Muscle layer of colon (tissue), 2 donors: ENCODE data around the gene ZC3H12C.

Source experiments
- H3K27ac ChIP-seq: one replicate; pipeline ENCODE4 v1.7.0; 2013; ENCODE audit warnings: low read depth, mild to moderate bottlenecking, low read length, moderate library complexity
- H3K27me3 ChIP-seq, 2 donors: one replicate each; pipeline ENCODE4 v1.7.0; 2013; ENCODE audit warnings: low read length in 2 of 2, mild to moderate bottlenecking in 2 of 2; ENCODE audit not compliant: insufficient read depth in 2 of 2, control insufficient read depth in 1 of 2
- H3K36me3 ChIP-seq: one replicate; pipeline ENCODE4 v1.7.0; 2013; ENCODE audit warnings: mild to moderate bottlenecking, low read length; ENCODE audit not compliant: insufficient read depth
- H3K4me1 ChIP-seq: one replicate; pipeline ENCODE4 v1.7.0; 2013; ENCODE audit warnings: mild to moderate bottlenecking, low read length; ENCODE audit not compliant: insufficient read depth
- H3K4me3 ChIP-seq, 2 donors: one replicate each; pipeline ENCODE4 v1.7.0; 2013; ENCODE audit warnings: low read length in 2 of 2, low read depth in 1 of 2, mild to moderate bottlenecking in 1 of 2, moderate library complexity in 1 of 2
- H3K9ac ChIP-seq: one replicate; pipeline ENCODE4 v1.7.0; 2013; ENCODE audit warnings: low read length
- H3K9me3 ChIP-seq: one replicate; pipeline ENCODE4 v1.7.0; 2013; ENCODE audit warnings: mild to moderate bottlenecking, low read length
- donor health status: abdominal sarcoma.
- donor health status: Adenocarcinoma of cecum.

Gene ZC3H12C

GRCh38 chr11:110174645-110175310 lies 81.6 kb downstream of the ZC3H12C start:
- Histone ChIP-seq H3K4me3 (no peak overlapping the region), H3K27me3 (no peaks in the 10 kb centered on the region), H3K36me3 (no peaks in the 10 kb centered on the region), H3K4me1 (peaks cover 12% of the 10 kb centered on the region), H3K9me3 (no peaks in the 10 kb centered on the region), H3K27ac (no peak overlapping the region), H3K9ac (no peak overlapping the region)

DNA sequence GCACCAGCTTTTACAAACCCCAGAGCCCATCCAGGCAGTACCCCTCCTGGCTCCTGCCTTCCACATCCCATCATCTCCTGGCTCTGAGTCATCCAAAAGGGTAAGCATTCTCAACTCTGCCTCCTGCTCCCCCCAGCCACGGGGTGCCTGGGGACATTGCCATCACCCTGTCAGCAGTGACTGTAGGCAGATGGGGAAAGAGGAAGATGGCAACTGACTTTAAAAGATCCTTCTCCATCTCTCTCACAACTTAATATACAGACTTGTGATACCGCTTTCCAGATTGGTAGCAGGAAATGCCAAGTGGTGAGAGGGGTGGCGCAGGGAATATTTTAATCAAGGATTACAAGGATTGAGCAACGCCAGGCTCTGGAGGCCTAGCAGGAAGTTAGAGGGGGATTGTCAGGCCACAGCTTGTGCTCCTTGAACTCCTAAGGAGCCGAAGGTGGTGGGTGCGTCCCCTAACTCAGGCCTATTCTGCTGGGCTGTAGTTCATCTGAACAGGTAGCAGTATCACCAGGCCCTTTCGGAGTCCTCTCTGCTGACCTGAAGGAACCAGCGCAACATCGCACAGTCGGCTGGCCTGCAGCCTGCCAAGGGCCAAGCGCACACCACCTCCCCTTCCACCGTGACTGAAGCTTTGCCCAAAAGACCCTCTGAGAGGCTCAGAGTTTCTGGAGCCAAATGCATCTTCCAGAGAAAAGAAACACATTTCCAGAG lies 83.3 kb downstream of the ZC3H12C start:
- no peaks in the 10 kb centered on the region for H3K27me3 ChIP-seq
- H3K4me3 ChIP-seq = no peak overlapping the region
- H3K36me3 ChIP-seq = no peaks in the 10 kb centered on the region
- peaks cover 12% of the 10 kb centered on the region for H3K4me1 ChIP-seq
- H3K27ac ChIP-seq = no peak overlapping the region
- H3K9me3 ChIP-seq = no peaks in the 10 kb centered on the region
- no peak overlapping the region for H3K9ac ChIP-seq

DNA sequence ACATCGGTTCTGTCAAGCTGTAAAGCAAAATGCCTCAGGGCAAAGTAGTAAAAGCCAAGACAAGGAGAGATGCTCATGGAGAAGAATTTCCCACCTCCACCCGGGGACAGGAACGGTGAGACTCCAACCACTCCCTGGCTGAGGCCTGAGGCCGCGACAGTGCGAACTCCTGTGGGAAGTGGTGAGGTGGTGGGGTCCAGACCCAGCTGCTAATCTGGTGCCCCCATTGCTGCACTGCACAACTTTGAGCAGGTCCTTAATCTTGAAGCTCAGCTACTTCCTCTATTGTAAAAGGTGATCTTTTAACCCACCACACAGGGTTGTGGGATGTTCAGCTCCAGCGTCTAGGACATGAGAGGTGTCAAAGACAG lies 83.9 kb downstream of the ZC3H12C start:
- Histone ChIP-seq H3K27ac (no peak overlapping the region), H3K4me3 (no peak overlapping the region), H3K27me3 (no peaks in the 10 kb centered on the region), H3K36me3 (no peaks in the 10 kb centered on the region), H3K9me3 (no peaks in the 10 kb centered on the region), H3K4me1 (peaks cover 12% of the 10 kb centered on the region), H3K9ac (no peak overlapping the region)

GRCh38 chr11:110179064-110179463 lies 85.9 kb downstream of the ZC3H12C start:
- Histone ChIP-seq H3K9ac (no peak overlapping the region), H3K4me3 (no peak overlapping the region), H3K27me3 (no peaks in the 10 kb centered on the region), H3K9me3 (no peaks in the 10 kb centered on the region), H3K36me3 (no peaks in the 10 kb centered on the region), H3K4me1 (peaks cover 12% of the 10 kb centered on the region), H3K27ac (no peak overlapping the region)

- Histone ChIP-seq H3K9ac (no peak overlapping the region), H3K36me3 (no peaks in the 10 kb centered on the region), H3K4me3 (no peak overlapping the region), H3K9me3 (no peaks in the 10 kb centered on the region), H3K27me3 (no peaks in the 10 kb centered on the region), H3K27ac (no peak overlapping the region), H3K4me1 (no peaks in the 10 kb centered on the region)
These were observed 89.7 kb downstream of the ZC3H12C start for GRCh38 chr11:110182886-110183285.

DNA sequence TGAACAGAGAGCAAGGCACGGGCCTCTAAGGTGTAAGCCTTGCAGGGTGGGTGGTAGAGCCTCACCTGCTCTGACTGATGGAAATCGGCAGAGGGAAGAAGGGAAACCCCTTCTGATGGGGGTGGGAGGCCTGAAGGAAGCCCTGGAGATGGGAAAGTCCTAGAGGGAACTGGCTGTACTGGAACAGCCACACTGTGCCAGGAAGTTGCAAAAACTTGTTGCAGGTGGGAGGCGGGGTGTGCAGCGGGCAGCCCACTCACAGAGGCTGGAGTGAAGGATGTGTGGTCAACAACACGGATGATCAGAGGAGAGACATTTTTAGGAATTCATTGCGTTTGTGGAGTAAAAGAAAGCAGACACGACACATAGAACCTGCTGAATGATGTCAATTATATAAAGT lies 91.3 kb downstream of the ZC3H12C start:
- Histone ChIP-seq H3K27ac (no peak overlapping the region), H3K4me1 (no peaks in the 10 kb centered on the region), H3K9ac (no peak overlapping the region), H3K9me3 (no peaks in the 10 kb centered on the region), H3K4me3 (no peak overlapping the region), H3K27me3 (no peaks in the 10 kb centered on the region), H3K36me3 (no peaks in the 10 kb centered on the region)

GRCh38 chr11:110185121-110185591 lies 92.0 kb downstream of the ZC3H12C start:
- no peak overlapping the region for H3K4me3 ChIP-seq
- no peak overlapping the region for H3K9ac ChIP-seq
- H3K27ac ChIP-seq = no peak overlapping the region
- H3K9me3 ChIP-seq = no peaks in the 10 kb centered on the region
- no peaks in the 10 kb centered on the region for H3K4me1 ChIP-seq
- no peaks in the 10 kb centered on the region for H3K36me3 ChIP-seq
- no peaks in the 10 kb centered on the region for H3K27me3 ChIP-seq

DNA sequence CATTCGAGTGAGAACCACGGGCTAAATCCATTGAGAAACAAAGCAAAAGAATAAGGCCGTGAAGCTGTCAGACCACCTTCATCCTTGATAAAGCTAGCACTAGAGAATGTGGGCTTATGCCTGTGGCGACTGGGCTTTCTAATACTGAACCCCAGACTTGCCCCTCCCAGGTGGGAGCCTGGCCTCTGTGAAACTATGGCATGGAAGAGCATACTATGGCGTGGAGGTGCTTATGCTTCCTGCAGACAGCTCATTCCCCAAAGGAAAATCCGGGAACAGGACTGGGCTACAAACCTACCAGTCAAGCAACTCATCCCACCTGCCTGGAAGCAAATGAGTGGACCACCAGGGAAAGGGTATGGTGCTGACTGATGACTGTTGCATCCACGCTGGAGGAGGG lies 92.4 kb downstream of the ZC3H12C start:
- Histone ChIP-seq H3K9ac (no peak overlapping the region), H3K27ac (no peak overlapping the region), H3K9me3 (no peaks in the 10 kb centered on the region), H3K27me3 (no peaks in the 10 kb centered on the region), H3K4me3 (no peak overlapping the region), H3K36me3 (no peaks in the 10 kb centered on the region), H3K4me1 (no peaks in the 10 kb centered on the region)

DNA sequence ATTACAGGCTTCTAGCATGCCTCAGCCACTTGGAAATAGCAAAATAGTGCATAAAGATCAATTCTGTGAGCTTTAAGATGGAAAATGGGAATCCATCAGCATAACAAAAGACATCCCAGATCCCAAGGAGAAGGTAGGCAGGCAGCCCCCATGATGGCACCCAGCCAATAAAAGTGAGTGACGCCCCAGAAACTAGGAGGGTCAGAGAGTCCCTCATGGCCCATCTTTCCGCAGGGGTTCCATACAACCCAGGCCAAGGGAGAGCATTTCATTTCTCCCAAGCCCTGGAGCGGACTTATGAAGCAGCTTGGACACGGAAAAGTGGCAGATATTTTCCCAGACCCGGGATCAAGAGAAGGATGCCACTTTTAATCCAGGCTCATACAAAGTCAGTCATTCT lies 93.3 kb downstream of the ZC3H12C start:
- Histone ChIP-seq H3K27ac (no peak overlapping the region), H3K9me3 (no peaks in the 10 kb centered on the region), H3K4me3 (no peak overlapping the region), H3K4me1 (no peaks in the 10 kb centered on the region), H3K9ac (no peak overlapping the region), H3K27me3 (no peaks in the 10 kb centered on the region), H3K36me3 (no peaks in the 10 kb centered on the region)

- no peak overlapping the region for H3K27ac ChIP-seq
- no peak overlapping the region for H3K4me3 ChIP-seq
- no peaks in the 10 kb centered on the region for H3K36me3 ChIP-seq
- no peaks in the 10 kb centered on the region for H3K4me1 ChIP-seq
- no peak overlapping the region for H3K9ac ChIP-seq
- H3K9me3 ChIP-seq = no peaks in the 10 kb centered on the region
- H3K27me3 ChIP-seq = no peaks in the 10 kb centered on the region
These were observed 93.7 kb downstream of the ZC3H12C start for GRCh38 chr11:110186867-110187266.

GRCh38 chr11:110187731-110188130 lies 94.5 kb downstream of the ZC3H12C start:
- no peak overlapping the region for H3K27ac ChIP-seq
- H3K9me3 ChIP-seq = no peaks in the 10 kb centered on the region
- H3K4me1 ChIP-seq = no peaks in the 10 kb centered on the region
- H3K4me3 ChIP-seq = no peak overlapping the region
- no peak overlapping the region for H3K9ac ChIP-seq
- H3K36me3 ChIP-seq = no peaks in the 10 kb centered on the region
- H3K27me3 ChIP-seq = no peaks in the 10 kb centered on the region

DNA sequence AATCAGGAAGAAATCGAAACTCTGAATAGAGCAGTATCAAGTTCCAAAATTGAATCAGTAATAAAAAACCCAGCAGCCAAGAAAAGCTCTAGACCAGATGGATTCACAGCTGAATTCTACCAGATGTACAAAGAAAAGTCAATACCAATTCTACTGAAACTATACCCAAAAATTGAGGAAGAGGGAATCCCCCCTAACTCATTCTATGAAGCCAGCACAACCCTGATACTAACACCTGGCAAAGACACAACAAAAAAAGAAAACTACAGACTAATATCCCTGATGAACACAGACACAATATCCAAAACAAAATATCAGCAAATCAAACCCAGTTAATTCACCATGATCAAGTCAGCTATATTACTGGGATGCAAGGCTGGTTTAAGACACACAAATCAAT lies 97.7 kb downstream of the ZC3H12C start:
- H3K9me3 ChIP-seq = no peaks in the 10 kb centered on the region
- no peak overlapping the region for H3K4me3 ChIP-seq
- no peak overlapping the region for H3K27ac ChIP-seq
- no peaks in the 10 kb centered on the region for H3K36me3 ChIP-seq
- H3K9ac ChIP-seq = no peak overlapping the region
- H3K27me3 ChIP-seq = no peaks in the 10 kb centered on the region
- H3K4me1 ChIP-seq = no peaks in the 10 kb centered on the region
